ENCODE data around the gene OSTC.

DNA sequence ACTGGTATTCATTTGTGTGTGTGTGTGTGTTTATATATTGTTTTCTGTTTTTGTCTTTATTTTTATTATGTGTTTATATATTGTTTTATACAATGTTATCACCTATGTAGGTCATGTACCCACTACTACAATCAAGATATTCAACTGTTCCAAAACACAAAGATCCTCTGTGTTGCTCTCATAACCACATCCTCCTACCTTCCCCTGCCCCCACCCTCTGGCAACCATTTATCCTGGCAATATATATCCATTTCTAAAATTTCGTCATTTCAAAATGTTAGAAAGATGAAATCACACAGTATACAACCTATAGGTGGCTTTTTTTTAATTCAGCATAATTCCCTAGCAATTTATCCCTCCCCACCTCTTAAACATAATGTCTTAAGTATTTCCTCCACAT lies 48.9 kb upstream of the OSTC start:
- TF ChIP-seq, protein P1, sequence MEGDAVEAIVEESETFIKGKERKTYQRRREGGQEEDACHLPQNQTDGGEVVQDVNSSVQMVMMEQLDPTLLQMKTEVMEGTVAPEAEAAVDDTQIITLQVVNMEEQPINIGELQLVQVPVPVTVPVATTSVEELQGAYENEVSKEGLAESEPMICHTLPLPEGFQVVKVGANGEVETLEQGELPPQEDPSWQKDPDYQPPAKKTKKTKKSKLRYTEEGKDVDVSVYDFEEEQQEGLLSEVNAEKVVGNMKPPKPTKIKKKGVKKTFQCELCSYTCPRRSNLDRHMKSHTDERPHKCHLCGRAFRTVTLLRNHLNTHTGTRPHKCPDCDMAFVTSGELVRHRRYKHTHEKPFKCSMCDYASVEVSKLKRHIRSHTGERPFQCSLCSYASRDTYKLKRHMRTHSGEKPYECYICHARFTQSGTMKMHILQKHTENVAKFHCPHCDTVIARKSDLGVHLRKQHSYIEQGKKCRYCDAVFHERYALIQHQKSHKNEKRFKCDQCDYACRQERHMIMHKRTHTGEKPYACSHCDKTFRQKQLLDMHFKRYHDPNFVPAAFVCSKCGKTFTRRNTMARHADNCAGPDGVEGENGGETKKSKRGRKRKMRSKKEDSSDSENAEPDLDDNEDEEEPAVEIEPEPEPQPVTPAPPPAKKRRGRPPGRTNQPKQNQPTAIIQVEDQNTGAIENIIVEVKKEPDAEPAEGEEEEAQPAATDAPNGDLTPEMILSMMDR (IDR thresholded peaks at IDR 0.05; ENCODE audit: low read depth, low read length, poor library complexity, severe bottlenecking): no peak
- TF ChIP-seq EZH2phosphoT487 (IDR thresholded peaks at IDR 0.05; ENCODE audit: borderline replicate concordance, low read length): no peak

Measured in DOHH2 (cell line).